ENCODE measurements around the gene LRP3. TPM values are rescaled to one million over a fixed set of nuclear protein-coding genes. Genes with fewer than 3 reads are reported as not detected.

LRP3 gene
- polyA plus RNA-seq, 1 of the 3 experiments (the other 2 are of a cell fraction) = 8.2 TPM

GRCh38 chr19:33233056-33233873, 39.1 kb downstream of the LRP3 start:
- H3K9me2 ChIP-seq = no peaks in the 10 kb centered on the region
- WGBS (ENCODE audit: low lambda C conversion rate) = 78% methylated on average over 9 of the region's 9 CpGs
- no peak overlapping the region for H3K4me3 ChIP-seq (ENCODE audit: low read depth in 2 of 2, low read length in 1 of 2)
- no peak overlapping the region for H3K27ac ChIP-seq (ENCODE audit: low read depth in 2 of 2, low read length in 1 of 2)
- H3F3A ChIP-seq (replicated peaks; ENCODE audit: insufficient read depth) = no peaks in the 10 kb centered on the region
- H3K4me1 ChIP-seq (ENCODE audit: control insufficient read depth in 1 of 2, insufficient read depth in 2 of 2, low read depth in 1 of 2, low read length in 1 of 2) = peaks cover 0 to under 1% of the 10 kb centered on the region in 2 experiments; a peak in 1 of 4 replicates
- no peaks in the 10 kb centered on the region for H4K20me1 ChIP-seq (ENCODE audit: insufficient read depth)
- no peaks in the 10 kb centered on the region for H3K36me3 ChIP-seq (replicated peaks in 1 of 2; ENCODE audit: control insufficient read depth in 1 of 2, insufficient read depth in 2 of 2, low read length in 1 of 2)
- no peak overlapping the region for H2AFZ ChIP-seq (ENCODE audit: low read depth)
- H3K9ac ChIP-seq = no peak overlapping the region
- no peak overlapping the region for H3K4me2 ChIP-seq
- TF ChIP-seq FOSL2 (IDR thresholded peaks at IDR 0.05; ENCODE audit: borderline replicate concordance, low read depth) (no peak), TCF12 (IDR thresholded peaks at IDR 0.05) (no peak), SMC3 (IDR thresholded peaks at IDR 0.05; ENCODE audit: low read depth, low read length) (no peak), POLR2AphosphoS5 (IDR thresholded peaks at IDR 0.05; ENCODE audit: low read depth, low read length) (no peak)
- ChIA-PET CTCF (interaction anchor here (1.3 to 14.8 kb wide), 5 partner anchors 8 to 538 kb away, joined by 4 to 511 read pairs (median 34); partner anchors contain the start of gene SLC7A10), POLR2A (no interaction called here)
- DNase-seq = no peak
- 0 out of 2 replicates have a peak, but pooled peaks cover 3% of the 10 kb centered on the region for H3K9me3 ChIP-seq
- H3K79me2 ChIP-seq (ENCODE audit: insufficient read depth) = no peaks in the 10 kb centered on the region
- H3K27me3 ChIP-seq (ENCODE audit: insufficient read depth) = no peaks in the 10 kb centered on the region

- CTCF ChIA-PET = interaction anchor here (1.3 to 14.8 kb wide), 11 partner anchors 9 to 537 kb away, joined by 3 to 511 read pairs (median 15); partner anchors contain the start of gene SLC7A10
- no peak for DNase-seq
- H3K27ac ChIP-seq (ENCODE audit: low read depth in 2 of 2, low read length in 1 of 2) = no peak overlapping the region
- WGBS (ENCODE audit: low lambda C conversion rate) = 59% methylated on average over 8 of the region's 8 CpGs
- no peaks in the 10 kb centered on the region for H3K9me3 ChIP-seq
- peaks cover 0 to 8% of the 10 kb centered on the region in 2 experiments; a peak in 1 of 4 replicates for H3K4me1 ChIP-seq (ENCODE audit: control insufficient read depth in 1 of 2, insufficient read depth in 2 of 2, low read depth in 1 of 2, low read length in 1 of 2)
- no peaks in the 10 kb centered on the region for H3K79me2 ChIP-seq (ENCODE audit: insufficient read depth)
- H4K20me1 ChIP-seq (ENCODE audit: insufficient read depth) = no peaks in the 10 kb centered on the region
- POLR2A ChIA-PET = no interaction called here
- H3K9ac ChIP-seq = no peak overlapping the region
- TF ChIP-seq RAD21 (IDR thresholded peaks at IDR 0.05; ENCODE audit: low read length) (no peak), EZH2phosphoT487 (IDR thresholded peaks at IDR 0.05; ENCODE audit: borderline replicate concordance, low read depth) (no peak), TEAD4 (IDR thresholded peaks at IDR 0.05; ENCODE audit: borderline replicate concordance, insufficient read depth) (no peak), JUND (IDR thresholded peaks at IDR 0.05) (no peak), IRF3 (IDR thresholded peaks at IDR 0.05; ENCODE audit: low read depth, low read length) (no peak), SIN3A (IDR thresholded peaks at IDR 0.05; ENCODE audit: borderline replicate concordance, low read depth, low read length) (no peak), REST (IDR thresholded peaks at IDR 0.05; ENCODE audit: low read depth, low read length) (no peak), NFIC (IDR thresholded peaks at IDR 0.05; ENCODE audit: borderline replicate concordance) (no peak), NRF1 (IDR thresholded peaks at IDR 0.05; ENCODE audit: low read depth, low read length) (no peak), TCF12 (IDR thresholded peaks at IDR 0.05) (no peak), CTCF (IDR thresholded peaks at IDR 0.05) (no peak), EP300 (IDR thresholded peaks at IDR 0.05; ENCODE audit: borderline replicate concordance in 1 of 2, low read depth in 1 of 2, low read length in 1 of 2) (no peak), CHD2 (IDR thresholded peaks at IDR 0.05; ENCODE audit: low read length, partially characterized antibody) (no peak), GABPA (IDR thresholded peaks at IDR 0.05; ENCODE audit: low read depth) (no peak)
- no peak overlapping the region for H3K4me2 ChIP-seq
- H3K9me2 ChIP-seq = no peaks in the 10 kb centered on the region
- no peaks in the 10 kb centered on the region for H3F3A ChIP-seq (replicated peaks; ENCODE audit: insufficient read depth)
- no peak overlapping the region for H3K4me3 ChIP-seq (ENCODE audit: low read depth in 2 of 2, low read length in 1 of 2)
- no peaks in the 10 kb centered on the region for H3K27me3 ChIP-seq (ENCODE audit: insufficient read depth)
- no peaks in the 10 kb centered on the region for H3K36me3 ChIP-seq (replicated peaks in 1 of 2; ENCODE audit: control insufficient read depth in 1 of 2, insufficient read depth in 2 of 2, low read length in 1 of 2)
- H2AFZ ChIP-seq (ENCODE audit: low read depth) = no peak overlapping the region
These were observed 40.0 kb downstream of the LRP3 start for GRCh38 chr19:33234092-33234491.

Data from SK-N-SH (cell line).